Prostate gland (tissue), 2 donors: ENCODE results near the gene MCOLN1.

Experiments used
- POLR2A ChIP-seq: fragments of 450-650 bp; IDR thresholded peaks from one replicate; pipeline ENCODE4 v1.6.1; 2016; ENCODE audit warnings: antibody characterized with exemption, mild to moderate bottlenecking
- POLR2AphosphoS5 ChIP-seq: sonication (generic); formaldehyde crosslinking; IDR thresholded peaks from one replicate; pipeline ENCODE4 v1.6.1; 2017; ENCODE audit warnings: antibody characterized with exemption
- TF ChIP-seq, protein P1 (sequence below), 4 experiments: fragments of 200-600 bp in 2 of 4; fragments of 450-650 bp in 2 of 4; sonication (generic) in 2 of 4; IDR thresholded peaks; 1 replicate in 3 of 4; 2 replicates in 1 of 4; pipeline ENCODE4 v1.5.1; 2016 to 2019; ENCODE audit warnings: antibody characterized with exemption in 4 of 4, mild to moderate bottlenecking in 2 of 4, moderate library complexity in 2 of 4

DNA sequence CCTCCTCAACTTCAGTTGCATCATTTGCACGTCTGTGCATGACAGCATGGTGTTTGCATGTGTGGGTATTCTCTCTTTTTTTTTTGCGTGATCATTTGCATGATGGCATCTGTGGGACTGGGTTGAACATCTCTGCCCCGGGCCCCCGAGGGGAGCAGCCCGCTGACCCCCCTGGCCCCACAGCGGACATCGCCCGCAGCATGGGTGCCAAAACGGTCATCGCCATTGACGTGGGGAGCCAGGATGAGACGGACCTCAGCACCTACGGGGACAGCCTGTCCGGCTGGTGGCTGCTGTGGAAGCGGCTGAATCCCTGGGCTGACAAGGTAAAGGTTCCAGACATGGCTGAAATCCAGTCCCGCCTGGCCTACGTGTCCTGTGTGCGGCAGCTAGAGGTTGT lies 36.2 kb downstream of the MCOLN1 start:
- TF ChIP-seq, protein P1, sequence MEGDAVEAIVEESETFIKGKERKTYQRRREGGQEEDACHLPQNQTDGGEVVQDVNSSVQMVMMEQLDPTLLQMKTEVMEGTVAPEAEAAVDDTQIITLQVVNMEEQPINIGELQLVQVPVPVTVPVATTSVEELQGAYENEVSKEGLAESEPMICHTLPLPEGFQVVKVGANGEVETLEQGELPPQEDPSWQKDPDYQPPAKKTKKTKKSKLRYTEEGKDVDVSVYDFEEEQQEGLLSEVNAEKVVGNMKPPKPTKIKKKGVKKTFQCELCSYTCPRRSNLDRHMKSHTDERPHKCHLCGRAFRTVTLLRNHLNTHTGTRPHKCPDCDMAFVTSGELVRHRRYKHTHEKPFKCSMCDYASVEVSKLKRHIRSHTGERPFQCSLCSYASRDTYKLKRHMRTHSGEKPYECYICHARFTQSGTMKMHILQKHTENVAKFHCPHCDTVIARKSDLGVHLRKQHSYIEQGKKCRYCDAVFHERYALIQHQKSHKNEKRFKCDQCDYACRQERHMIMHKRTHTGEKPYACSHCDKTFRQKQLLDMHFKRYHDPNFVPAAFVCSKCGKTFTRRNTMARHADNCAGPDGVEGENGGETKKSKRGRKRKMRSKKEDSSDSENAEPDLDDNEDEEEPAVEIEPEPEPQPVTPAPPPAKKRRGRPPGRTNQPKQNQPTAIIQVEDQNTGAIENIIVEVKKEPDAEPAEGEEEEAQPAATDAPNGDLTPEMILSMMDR (IDR thresholded peaks at IDR 0.05), result no peak
- TF ChIP-seq POLR2AphosphoS5 (no peak), POLR2A (no peak)
